Kidney glomerular epithelial cell (primary cell): Measurements from ENCODE around the gene CDH4.
"Not testable (repeated sequence)": the region's sequence is repeated elsewhere in the genome, so short reads cannot be mapped to it uniquely, and the experiment has no call there.

Experiments used
- DNase-seq: peaks from one replicate; lab custom pipeline; 2025; lab: John Stamatoyannopoulos, UW

The CDH4 gene

GRCh38 chr20:61963885-61964674 is 712.0 kb downstream of the CDH4 start:
- DNase-seq = no peak

- no peak for DNase-seq
Measured at GRCh38 chr20:61964675-61965605, 712.9 kb downstream of the CDH4 start.

GRCh38 chr20:61965606-61966491 is 713.8 kb downstream of the CDH4 start:
- no peak for DNase-seq

- no peak for DNase-seq
Measured at GRCh38 chr20:61966492-61967244, 714.6 kb downstream of the CDH4 start.

GRCh38 chr20:61967300-61967699 is 715.2 kb downstream of the CDH4 start:
- DNase-seq = no peak

- no peak for DNase-seq
Measured at GRCh38 chr20:61968036-61968810, 716.2 kb downstream of the CDH4 start.

GRCh38 chr20:61968932-61969331 is 716.9 kb downstream of the CDH4 start:
- DNase-seq = no peak

- DNase-seq = no peak
Measured at GRCh38 chr20:61969806-61970205, 717.7 kb downstream of the CDH4 start.

- DNase-seq = no peak
Measured at GRCh38 chr20:61970357-61970756, 718.3 kb downstream of the CDH4 start.

GRCh38 chr20:61971595-61971994 is 719.5 kb downstream of the CDH4 start:
- not testable (repeated sequence) for DNase-seq

GRCh38 chr20:61972636-61973508 is 720.8 kb downstream of the CDH4 start:
- DNase-seq = no peak

- no peak for DNase-seq
Measured at GRCh38 chr20:61973515-61974356, 721.7 kb downstream of the CDH4 start.

GRCh38 chr20:61974357-61974665 is 722.2 kb downstream of the CDH4 start:
- no peak for DNase-seq

- DNase-seq = no peak
Measured at GRCh38 chr20:61975407-61976129, 723.5 kb downstream of the CDH4 start.

- no peak for DNase-seq
Measured at GRCh38 chr20:61976263-61976643, 724.2 kb downstream of the CDH4 start.

- DNase-seq = no peak
Measured at GRCh38 chr20:61976644-61977418, 724.8 kb downstream of the CDH4 start.

GRCh38 chr20:61977419-61977786 is 725.3 kb downstream of the CDH4 start:
- no peak for DNase-seq
